Forelimb muscle (tissue), 1 donor: ENCODE results near the gene ANKRD55. TPM values are rescaled to one million over a fixed set of nuclear protein-coding genes. Genes with fewer than 3 reads are reported as not detected.
"Not testable (repeated sequence)": the region's sequence is repeated elsewhere in the genome, so short reads cannot be mapped to it uniquely, and the experiment has no call there.

Source experiments
- DNase-seq: peaks from one replicate; pipeline ENCODE4 v3.0.0-alpha.2; 2013; ENCODE audit warnings: low read depth
- polyA plus RNA-seq: library from polyadenylated mRNA; unstranded; fragments of 120-200 nt; gene quantifications from one replicate; pipeline ENCODE4 v1.2.1, GENCODE V29; 2013; ENCODE audit not compliant: insufficient read length

ANKRD55 gene
- polyA plus RNA-seq, 1 donor = 0.46 TPM

DNA sequence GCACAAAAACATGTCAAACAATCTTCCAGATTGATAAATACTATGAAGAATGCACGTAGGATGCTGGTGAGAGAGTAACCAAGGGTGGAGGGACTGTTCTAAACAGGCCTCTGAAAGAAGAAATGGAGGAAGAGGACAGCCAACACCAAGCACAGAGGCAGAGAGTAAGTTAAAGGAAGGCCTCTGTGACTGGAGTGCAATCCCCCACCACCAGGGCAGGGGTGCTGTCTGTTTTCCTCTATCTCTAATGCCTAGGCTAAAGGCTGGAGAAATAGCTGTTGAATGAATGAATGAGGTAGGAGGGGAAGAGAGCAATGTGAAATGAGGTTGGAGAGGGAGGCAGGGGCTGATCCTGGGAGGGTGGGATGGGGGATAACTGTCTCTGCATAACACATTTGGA is 88.9 kb downstream of the ANKRD55 start:
- DNase-seq = no peak

DNA sequence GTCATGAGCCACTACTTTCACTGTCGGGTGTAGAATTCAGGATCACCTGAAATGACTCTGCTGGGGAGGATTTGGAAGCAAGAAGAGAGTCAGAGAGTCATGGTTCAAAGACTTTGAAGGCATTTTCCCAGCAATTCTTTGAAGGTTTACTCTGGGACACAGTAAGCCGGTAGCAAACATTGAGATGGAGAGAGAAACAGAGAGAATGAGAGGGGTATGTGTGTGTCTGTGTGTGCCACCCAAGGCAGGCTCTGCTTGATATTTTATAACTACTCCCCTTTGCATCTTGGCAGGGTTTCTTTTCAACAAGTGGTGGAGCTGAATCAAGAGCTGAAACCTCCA is 89.8 kb downstream of the ANKRD55 start:
- DNase-seq = no peak

GRCh38 chr5:56142614-56143372 is 90.3 kb downstream of the ANKRD55 start:
- no peak for DNase-seq

- DNase-seq = no peak
Measured at GRCh38 chr5:56142233-56142613, 90.9 kb downstream of the ANKRD55 start.

GRCh38 chr5:56140073-56140472 is 93.1 kb downstream of the ANKRD55 start:
- DNase-seq = no peak

DNA sequence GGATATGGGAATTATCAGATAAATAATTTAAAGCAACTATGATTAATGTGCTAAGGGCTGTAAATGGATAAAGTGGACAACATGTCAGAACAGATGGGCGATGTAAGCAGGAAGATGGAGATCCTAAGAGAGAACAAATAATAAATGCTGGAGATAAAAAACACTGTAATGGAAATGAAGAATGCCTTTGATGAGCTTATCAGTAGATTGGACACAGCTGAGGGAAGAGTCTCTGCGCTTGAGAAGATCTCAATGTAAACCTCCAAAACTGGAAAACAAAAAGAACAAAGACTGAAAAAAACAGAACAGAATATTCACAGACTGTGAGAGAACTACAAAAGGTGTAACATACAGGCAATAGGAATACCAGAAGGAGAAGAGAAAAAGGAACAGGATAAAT is 102.5 kb downstream of the ANKRD55 start:
- DNase-seq = no peak

GRCh38 chr5:56129288-56129687 is 103.8 kb downstream of the ANKRD55 start:
- no peak for DNase-seq

- no peak for DNase-seq
Measured at GRCh38 chr5:56128113-56128512, 105.0 kb downstream of the ANKRD55 start.

GRCh38 chr5:56126487-56127179 is 106.5 kb downstream of the ANKRD55 start:
- no peak for DNase-seq

GRCh38 chr5:56123531-56124243 is 109.4 kb downstream of the ANKRD55 start:
- DNase-seq = no peak

- not testable (repeated sequence) for DNase-seq
Measured at GRCh38 chr5:56122360-56122985, 110.7 kb downstream of the ANKRD55 start.

DNA sequence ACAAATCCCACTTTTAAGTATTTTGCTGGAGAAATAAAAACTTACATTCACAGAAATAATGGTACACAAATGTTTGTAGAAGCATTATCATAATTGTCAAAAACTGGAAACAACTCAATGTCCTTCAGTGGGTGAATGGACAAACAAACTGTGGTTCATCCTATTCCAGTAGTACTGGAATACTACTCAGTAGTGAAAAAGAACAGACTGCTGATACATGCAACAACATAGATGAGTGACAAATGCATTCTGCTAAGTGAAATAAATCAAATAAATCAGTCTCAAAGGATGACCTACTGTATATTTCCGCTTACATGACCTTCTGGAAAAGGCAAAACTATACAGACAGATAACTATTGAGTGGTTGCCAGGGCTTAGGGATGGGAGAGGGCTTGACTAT is 114.1 kb downstream of the ANKRD55 start:
- no peak for DNase-seq

GRCh38 chr5:56116599-56117141 is 116.5 kb downstream of the ANKRD55 start:
- no peak for DNase-seq

- DNase-seq = no peak
Measured at GRCh38 chr5:56115589-56115988, 117.5 kb downstream of the ANKRD55 start.

GRCh38 chr5:56112526-56113121 is 120.5 kb downstream of the ANKRD55 start:
- DNase-seq = no peak

DNA sequence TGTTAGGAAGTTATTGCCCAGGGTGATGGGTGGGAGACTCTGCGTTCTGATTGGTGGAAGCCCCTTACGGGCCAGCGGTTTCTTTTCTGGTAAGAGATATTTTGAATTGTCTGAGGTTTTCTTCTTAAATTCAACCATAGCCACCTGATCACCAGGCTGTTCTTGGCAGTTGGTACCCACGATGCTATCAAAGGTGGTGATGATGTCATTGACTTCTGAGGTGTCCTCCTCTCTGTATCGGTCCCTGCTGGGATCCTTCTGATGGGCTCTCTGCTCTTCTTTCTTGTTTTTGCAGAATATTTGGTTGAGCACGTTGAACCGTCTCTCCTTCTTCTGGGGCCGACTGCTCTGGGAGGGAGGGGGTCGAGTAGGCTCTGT is 121.7 kb downstream of the ANKRD55 start:
- no peak for DNase-seq

- no peak for DNase-seq
Measured at GRCh38 chr5:56110646-56111403, 122.3 kb downstream of the ANKRD55 start.

DNA sequence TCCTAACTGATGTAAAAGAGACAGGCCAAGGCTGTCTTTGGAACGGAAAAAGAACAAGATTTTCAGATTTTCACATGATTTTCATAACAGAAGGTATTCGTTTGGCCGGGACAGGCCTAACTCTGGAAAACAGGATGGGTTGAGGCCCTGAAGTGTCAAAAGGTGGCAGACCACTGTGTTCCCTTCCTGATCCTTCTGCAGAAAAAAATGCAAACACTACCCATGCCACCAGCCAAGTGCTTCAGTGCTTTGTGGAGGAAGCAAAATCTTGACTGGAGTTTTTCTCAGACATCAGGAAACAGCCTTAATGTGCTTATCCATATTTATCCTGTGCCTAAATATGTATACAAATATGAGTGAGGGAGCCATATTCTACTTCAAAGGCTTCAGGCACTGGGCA is 124.9 kb downstream of the ANKRD55 start:
- DNase-seq = no peak

DNA sequence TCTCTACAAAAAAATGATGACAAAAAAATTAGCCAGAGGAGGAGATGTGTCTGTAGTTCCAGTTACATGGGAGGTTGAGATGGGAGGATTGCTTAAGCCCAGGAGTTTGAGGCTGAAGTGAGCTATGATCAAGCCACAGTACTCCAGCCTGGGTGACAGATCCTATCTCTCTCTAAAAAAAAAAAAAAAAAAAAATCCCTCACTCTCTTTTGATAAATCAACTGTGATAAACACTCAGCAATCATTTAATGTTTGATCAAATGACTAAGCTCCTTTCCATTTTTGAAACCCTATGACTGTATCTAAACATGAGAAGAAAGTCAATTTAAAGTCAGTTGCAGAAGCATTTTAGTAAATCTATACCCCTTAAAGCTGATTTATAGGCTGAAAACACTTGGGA is 126.3 kb downstream of the ANKRD55 start:
- no peak for DNase-seq

- DNase-seq = no peak
Measured at GRCh38 chr5:56105511-56106291, 127.4 kb downstream of the ANKRD55 start.
